LNCaP clone FGC (cell line): ENCODE measurements around the gene CYP2J2.

ENCODE experiments used
- DNase-seq: peaks from one replicate; pipeline ENCODE4 v3.0.0-alpha.2; 2011; ENCODE audit warnings: low read depth
- H3K4me3 ChIP-seq: 2 replicates; pipeline ENCODE4 v1.5.1; 2011; ENCODE audit warnings: mild to moderate bottlenecking, low read depth, low read length, control low read depth
- CTCF ChIP-seq: IDR thresholded peaks from 2 replicates; pipeline ENCODE4 v1.5.1; 2012; ENCODE audit warnings: mild to moderate bottlenecking; ENCODE audit not compliant: control insufficient read depth, insufficient read depth; ENCODE audit errors: extremely low read depth

Gene CYP2J2

GRCh38 chr1:59892841-59893811, 33.4 kb downstream of the CYP2J2 start:
- no peak overlapping the region for H3K4me3 ChIP-seq
- peak; percentile 38 for DNase-seq
- no peak for TF ChIP-seq CTCF

- TF ChIP-seq CTCF, result no peak
- no peak overlapping the region for H3K4me3 ChIP-seq
- no peak for DNase-seq
Measured at GRCh38 chr1:59885160-59885832, 41.3 kb downstream of the CYP2J2 start.

GRCh38 chr1:59880735-59881134, 45.8 kb downstream of the CYP2J2 start:
- H3K4me3 ChIP-seq, result no peak overlapping the region
- TF ChIP-seq CTCF, result no peak
- no peak for DNase-seq

- no peak for TF ChIP-seq CTCF
Measured at GRCh38 chr1:59879996-59880505, 46.5 kb downstream of the CYP2J2 start.

GRCh38 chr1:59879574-59879973, 47.0 kb downstream of the CYP2J2 start:
- TF ChIP-seq CTCF, result peak; percentile 83
- H3K4me3 ChIP-seq, result no peak overlapping the region
- peak; percentile 67 for DNase-seq

More at GRCh38 chr1:59879996-59880505, 46.5 kb downstream of the CYP2J2 start:
- no peak overlapping the region for H3K4me3 ChIP-seq
- no peak for DNase-seq

DNA sequence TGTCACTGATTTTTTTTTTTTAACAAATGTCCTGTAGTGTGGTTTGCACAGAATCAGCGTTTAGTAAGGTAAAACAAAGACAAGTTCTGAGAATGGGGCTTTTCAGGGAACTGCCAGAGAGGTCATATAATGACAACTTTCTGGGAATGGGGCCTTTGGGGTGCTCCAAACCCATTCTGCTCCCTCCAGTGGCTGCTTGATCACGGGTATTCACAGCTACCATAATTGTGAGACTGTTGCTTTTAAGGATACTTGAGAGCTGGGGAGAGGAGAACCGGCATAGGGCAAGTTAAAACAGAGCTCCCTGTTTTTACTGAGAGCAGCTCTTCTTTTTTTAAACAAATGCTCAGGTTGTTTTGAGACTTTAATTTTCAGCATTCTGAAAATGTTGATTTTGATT, 48.2 kb downstream of the CYP2J2 start:
- TF ChIP-seq CTCF, result no peak
- no peak overlapping the region for H3K4me3 ChIP-seq
- no peak for DNase-seq
